BJ (cell line): ENCODE measurements around the gene CSRP3. TPM values are rescaled to one million over a fixed set of nuclear protein-coding genes. Genes with fewer than 3 reads are reported as not detected.

Source experiments
- CTCF ChIA-PET: fragments of 350-600 bp; formaldehyde crosslinking; extraction: SDS; loops from one replicate; lab custom pipeline; 2021; ENCODE audit warnings: antibody characterized with exemption, inconsistent platforms; lab: Yijun Ruan, JAX
- POLR2A ChIA-PET: fragments of 300-600 bp; sonication (Branson Sonifier 250); formaldehyde crosslinking; extraction: SDS; loops from one replicate; lab custom pipeline; 2021; ENCODE audit warnings: antibody characterized with exemption; lab: Charles Lee
- DNase-seq: peaks from one replicate; pipeline ENCODE4 v3.0.0-alpha.2; 2011; ENCODE audit warnings: low read depth
- H3K27me3 ChIP-seq: 2 replicates; pipeline ENCODE4 v1.6.0; 2011; ENCODE audit warnings: low read length; ENCODE audit not compliant: control insufficient read depth, insufficient read depth
- H3K36me3 ChIP-seq: 2 replicates; pipeline ENCODE4 v1.5.1; 2011; ENCODE audit warnings: low read length; ENCODE audit not compliant: control insufficient read depth, insufficient read depth
- H3K4me3 ChIP-seq: 2 replicates; pipeline ENCODE4 v1.5.1; 2011; ENCODE audit warnings: low read depth, mild to moderate bottlenecking, control low read depth, low read length
- polyA plus RNA-seq: library from polyadenylated mRNA; depleted of rRNA; stranded (reverse); fragments of >200 nt; gene quantifications from 2 replicates; pipeline ENCODE4 v1.2.3, GENCODE V29; 2011
- TF ChIP-seq, protein P1 (sequence below): IDR thresholded peaks from 2 replicates; pipeline ENCODE4 v1.5.1; 2011; ENCODE audit warnings: low read depth, mild to moderate bottlenecking, control low read depth, inconsistent platforms, low read length, moderate library complexity; ENCODE audit not compliant: insufficient read depth

Gene CSRP3
- polyA plus RNA-seq, 1 experiment = not detected

DNA sequence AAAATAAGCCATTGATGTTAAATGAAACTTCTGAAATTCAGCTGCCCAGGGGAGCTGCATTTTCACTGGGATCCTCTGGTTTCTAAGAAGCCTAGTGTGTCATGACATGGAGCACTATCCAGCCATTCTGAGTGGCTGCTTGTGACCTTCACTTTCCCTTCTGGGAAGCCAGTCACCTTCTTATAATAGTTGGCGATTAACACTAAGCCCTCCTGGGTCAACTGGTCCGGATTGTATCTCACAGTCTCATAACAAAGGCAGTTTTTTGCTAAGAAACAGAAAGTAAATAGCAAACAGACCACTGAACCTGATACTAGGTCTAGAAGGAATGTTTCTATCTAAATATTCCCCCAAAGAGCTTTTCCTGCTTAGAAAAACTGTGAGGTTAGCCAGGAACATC is 7.9 kb downstream of the CSRP3 start:
- ChIA-PET CTCF (interaction anchor here (1.1 kb wide), 1 partner anchor 10 kb away, joined by 4 read pairs; no protein-coding TSS in a partner anchor), POLR2A (no interaction called here)

DNA sequence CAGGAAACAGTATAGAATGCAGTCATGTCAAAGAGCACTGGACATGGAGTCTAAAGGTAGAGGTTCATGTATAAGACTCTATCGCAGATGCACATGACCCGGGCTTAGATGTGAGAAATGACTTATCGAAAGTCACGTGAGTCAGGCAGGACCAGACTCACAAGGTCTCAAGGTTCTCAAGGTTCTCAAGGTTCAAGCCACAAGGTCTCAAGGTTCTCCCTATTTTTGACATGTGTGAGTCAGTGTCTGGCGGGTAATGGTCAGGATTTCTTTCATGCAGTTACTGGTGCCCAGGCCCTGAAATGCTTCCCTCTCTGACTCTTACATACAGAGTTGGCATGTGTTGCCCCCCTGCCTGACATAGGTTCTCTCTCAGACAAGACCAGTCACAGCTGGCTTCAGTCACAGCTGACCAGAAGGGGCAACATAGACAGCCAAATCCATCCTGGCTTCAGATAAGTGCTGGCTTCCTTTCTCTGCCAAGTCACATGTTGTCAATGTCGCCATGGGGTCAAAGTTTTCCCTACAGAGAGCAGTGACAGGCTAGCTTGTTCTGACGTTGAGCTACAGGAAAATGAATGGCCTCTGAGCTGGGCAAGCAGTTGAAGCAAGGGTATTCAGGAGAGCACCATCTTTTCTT is 10.1 kb downstream of the CSRP3 start:
- Histone ChIP-seq H3K4me3 (no peak overlapping the region), H3K36me3 (no peaks in the 10 kb centered on the region), H3K27me3 (peaks cover 3% of the 10 kb centered on the region)
- DNase-seq = no peak
- POLR2A ChIA-PET = no interaction called here
- CTCF ChIA-PET = interaction anchor here (0.6 kb wide), 1 partner anchor 13 kb away, joined by 3 read pairs; no protein-coding TSS in a partner anchor
- TF ChIP-seq, protein P1, sequence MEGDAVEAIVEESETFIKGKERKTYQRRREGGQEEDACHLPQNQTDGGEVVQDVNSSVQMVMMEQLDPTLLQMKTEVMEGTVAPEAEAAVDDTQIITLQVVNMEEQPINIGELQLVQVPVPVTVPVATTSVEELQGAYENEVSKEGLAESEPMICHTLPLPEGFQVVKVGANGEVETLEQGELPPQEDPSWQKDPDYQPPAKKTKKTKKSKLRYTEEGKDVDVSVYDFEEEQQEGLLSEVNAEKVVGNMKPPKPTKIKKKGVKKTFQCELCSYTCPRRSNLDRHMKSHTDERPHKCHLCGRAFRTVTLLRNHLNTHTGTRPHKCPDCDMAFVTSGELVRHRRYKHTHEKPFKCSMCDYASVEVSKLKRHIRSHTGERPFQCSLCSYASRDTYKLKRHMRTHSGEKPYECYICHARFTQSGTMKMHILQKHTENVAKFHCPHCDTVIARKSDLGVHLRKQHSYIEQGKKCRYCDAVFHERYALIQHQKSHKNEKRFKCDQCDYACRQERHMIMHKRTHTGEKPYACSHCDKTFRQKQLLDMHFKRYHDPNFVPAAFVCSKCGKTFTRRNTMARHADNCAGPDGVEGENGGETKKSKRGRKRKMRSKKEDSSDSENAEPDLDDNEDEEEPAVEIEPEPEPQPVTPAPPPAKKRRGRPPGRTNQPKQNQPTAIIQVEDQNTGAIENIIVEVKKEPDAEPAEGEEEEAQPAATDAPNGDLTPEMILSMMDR = no peak

More for the DNA sequence above, 7.9 kb downstream of the CSRP3 start:
- no peak overlapping the region for H3K4me3 ChIP-seq
- H3K27me3 ChIP-seq = peaks cover 3% of the 10 kb centered on the region
- no peak for DNase-seq
- H3K36me3 ChIP-seq = no peaks in the 10 kb centered on the region
- TF ChIP-seq, protein P1 = no peak

DNA sequence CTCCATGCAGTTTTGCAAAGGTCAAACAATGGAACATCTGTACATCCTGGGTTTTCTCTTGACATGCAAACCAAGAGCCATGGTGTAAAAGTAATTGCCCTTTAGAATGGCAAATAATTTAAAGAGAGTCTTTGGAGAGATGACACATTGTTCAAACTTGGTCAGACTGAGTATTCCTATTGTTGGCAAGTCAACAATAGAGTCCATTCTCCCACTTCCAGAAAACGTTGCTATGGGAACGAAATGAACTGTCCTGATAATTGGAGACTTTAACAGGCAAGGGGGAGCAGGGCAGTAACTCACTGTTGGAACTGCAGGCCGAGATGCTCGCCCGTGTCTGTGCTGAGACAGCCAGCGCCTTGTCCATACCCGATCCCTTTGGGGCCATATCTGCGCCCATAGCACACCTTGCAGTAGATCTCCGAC is 13.9 kb downstream of the CSRP3 start:
- Histone ChIP-seq H3K36me3 (no peaks in the 10 kb centered on the region), H3K27me3 (peaks cover 3% of the 10 kb centered on the region; the same call in 1 of the 2 replicates), H3K4me3 (no peak overlapping the region)
- ChIA-PET POLR2A (no interaction called here), CTCF (no interaction called here)
- no peak for DNase-seq
- TF ChIP-seq, protein P1 = no peak

DNA sequence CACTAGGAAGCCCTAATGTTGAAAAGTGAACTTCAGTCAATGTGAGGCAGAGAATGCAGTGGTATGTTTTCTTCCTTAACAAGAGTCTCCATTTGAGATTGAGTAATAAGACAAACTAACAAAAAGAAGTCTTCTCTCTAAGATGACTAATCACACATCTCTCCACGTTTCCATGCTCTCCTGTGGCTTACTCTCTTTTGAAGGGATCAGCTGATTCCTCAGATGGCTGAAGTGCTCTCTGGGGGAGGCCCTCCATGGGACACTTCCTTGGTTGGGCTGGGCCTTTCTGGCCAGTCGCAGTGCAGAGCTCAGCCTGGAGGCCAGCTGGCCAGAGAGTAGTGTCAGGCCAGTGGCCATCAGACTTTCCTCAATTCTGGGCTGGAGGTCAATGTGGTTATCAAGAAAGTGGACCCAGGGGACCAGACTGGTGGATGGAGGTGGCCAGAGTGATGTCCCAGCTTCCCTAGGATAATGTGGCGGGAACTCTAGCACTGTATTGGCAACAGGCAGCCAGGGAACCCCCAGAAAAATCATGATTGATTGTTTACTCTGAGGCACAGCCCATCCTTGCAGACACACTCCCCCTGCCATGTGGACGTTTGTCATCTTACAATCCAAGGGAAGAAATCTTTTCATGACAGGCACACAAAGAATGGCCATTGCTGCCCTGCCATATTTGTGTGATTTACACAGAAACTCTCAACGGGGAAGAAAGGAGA is 14.5 kb downstream of the CSRP3 start:
- Histone ChIP-seq H3K27me3 (peaks cover 3% of the 10 kb centered on the region; the same call in 1 of the 2 replicates), H3K36me3 (no peaks in the 10 kb centered on the region), H3K4me3 (no peak overlapping the region)
- TF ChIP-seq, protein P1 = no peak
- CTCF ChIA-PET = interaction anchor here (1.2 kb wide), 1 partner anchor 49 kb away, joined by 4 read pairs; no protein-coding TSS in a partner anchor
- DNase-seq = no peak
- POLR2A ChIA-PET = no interaction called here

DNA sequence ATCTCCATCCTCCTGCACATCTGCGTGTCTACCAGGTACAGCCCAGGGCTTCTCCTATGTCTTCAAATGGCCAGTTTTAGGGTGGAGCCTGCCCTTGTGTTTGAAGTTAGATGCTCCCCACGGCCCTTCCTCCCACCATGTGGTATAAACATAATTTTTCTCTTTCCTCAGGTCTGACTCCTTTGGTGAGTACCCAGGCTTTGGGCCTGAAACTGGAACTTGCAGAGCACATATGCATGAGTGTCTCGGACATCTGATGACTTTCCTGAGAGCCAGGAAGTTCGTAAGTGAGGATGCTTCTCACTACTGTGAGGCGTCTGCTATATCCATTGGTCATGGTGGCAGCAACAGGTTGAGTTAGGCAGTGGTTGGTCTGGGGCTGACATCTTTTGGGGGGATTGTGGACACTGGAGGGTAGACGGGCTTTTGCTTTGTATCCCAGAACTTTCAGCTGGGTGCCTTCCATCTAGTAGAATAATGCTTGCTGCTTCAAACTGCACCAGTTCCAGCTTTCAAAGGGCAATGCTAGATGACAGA is 16.2 kb downstream of the CSRP3 start:
- DNase-seq = no peak
- Histone ChIP-seq H3K27me3 (no peaks in the 10 kb centered on the region), H3K4me3 (no peak overlapping the region), H3K36me3 (no peaks in the 10 kb centered on the region)
- ChIA-PET CTCF (no interaction called here), POLR2A (no interaction called here)
- TF ChIP-seq, protein P1 = no peak
